ENCODE results near the gene SPOCK1. TPM values are rescaled to one million over a fixed set of nuclear protein-coding genes. Genes with fewer than 3 reads are reported as not detected.

The SPOCK1 gene
- total and polyA plus RNA-seq, 2 of the 13 experiments (the other 11 are each of a cell fraction or from before 2014, with no cell fraction given), result 0.18 to 0.29 TPM

DNA sequence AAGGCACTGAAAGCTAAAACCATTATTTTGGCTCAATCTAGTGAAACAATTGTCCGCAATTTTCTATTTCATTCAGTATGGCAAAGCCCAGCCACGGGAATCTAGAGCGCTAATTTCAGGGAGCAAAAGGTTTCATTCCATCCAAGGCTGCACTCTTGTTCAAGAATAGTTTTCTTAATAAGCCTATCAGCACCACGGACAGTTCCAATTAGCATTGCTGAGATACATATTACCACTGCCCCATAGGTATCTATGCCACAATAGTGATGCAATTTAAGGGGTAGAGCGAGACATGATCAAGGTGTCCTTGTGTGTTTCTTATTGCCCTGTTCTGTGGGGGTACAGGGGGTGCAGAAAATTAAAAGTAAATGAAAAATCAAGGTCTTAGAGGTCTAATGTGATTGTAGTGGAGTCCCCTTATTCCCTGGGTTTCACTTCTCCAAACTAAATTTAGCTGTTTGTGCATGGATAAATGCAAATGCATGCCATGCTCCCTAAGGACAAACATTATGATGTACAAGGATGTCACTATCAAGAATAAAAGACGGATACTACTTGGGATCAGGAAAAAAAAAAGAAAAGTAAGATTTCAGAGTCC, 45.5 kb downstream of the SPOCK1 start (continued):
- TF ChIP-seq, protein P1, sequence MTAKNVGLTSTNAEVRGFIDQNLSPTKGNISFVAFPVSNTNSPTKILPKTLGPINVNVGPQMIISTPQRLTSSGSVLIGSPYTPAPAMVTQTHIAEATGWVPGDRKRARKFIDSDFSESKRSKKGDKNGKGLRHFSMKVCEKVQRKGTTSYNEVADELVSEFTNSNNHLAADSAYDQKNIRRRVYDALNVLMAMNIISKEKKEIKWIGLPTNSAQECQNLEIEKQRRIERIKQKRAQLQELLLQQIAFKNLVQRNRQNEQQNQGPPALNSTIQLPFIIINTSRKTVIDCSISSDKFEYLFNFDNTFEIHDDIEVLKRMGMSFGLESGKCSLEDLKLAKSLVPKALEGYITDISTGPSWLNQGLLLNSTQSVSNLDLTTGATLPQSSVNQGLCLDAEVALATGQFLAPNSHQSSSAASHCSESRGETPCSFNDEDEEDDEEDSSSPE (CRISPR knock-in tag; IDR thresholded peaks at IDR 0.05), result no peak
- TF ChIP-seq EHMT2 (IDR thresholded peaks at IDR 0.05; ENCODE audit: borderline replicate concordance, low read depth, low read length), result peak; percentile 85
- TF ChIP-seq, protein P2, sequence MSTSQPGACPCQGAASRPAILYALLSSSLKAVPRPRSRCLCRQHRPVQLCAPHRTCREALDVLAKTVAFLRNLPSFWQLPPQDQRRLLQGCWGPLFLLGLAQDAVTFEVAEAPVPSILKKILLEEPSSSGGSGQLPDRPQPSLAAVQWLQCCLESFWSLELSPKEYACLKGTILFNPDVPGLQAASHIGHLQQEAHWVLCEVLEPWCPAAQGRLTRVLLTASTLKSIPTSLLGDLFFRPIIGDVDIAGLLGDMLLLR (CRISPR knock-in tag; IDR thresholded peaks at IDR 0.05), result no peak
- no peak for TF ChIP-seq SMAD3 (CRISPR knock-in tag; IDR thresholded peaks at IDR 0.05)
- no peak for TF ChIP-seq ZNF781 (CRISPR knock-in tag; IDR thresholded peaks at IDR 0.05; ENCODE audit: borderline replicate concordance, not compliant biosample characterization)
- no peak for TF ChIP-seq ZNF558 (CRISPR knock-in tag; IDR thresholded peaks at IDR 0.05; ENCODE audit: borderline replicate concordance)
- no peak for TF ChIP-seq SMARCC2 (IDR thresholded peaks at IDR 0.05)
- TF ChIP-seq ZNF230 (CRISPR knock-in tag; IDR thresholded peaks at IDR 0.05), result no peak
- TF ChIP-seq, protein P3, sequence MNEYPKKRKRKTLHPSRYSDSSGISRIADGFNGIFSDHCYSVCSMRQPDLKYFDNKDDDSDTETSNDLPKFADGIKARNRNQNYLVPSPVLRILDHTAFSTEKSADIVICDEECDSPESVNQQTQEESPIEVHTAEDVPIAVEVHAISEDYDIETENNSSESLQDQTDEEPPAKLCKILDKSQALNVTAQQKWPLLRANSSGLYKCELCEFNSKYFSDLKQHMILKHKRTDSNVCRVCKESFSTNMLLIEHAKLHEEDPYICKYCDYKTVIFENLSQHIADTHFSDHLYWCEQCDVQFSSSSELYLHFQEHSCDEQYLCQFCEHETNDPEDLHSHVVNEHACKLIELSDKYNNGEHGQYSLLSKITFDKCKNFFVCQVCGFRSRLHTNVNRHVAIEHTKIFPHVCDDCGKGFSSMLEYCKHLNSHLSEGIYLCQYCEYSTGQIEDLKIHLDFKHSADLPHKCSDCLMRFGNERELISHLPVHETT (CRISPR knock-in tag; conservative IDR thresholded peaks at IDR 0.05), result no peak
- TF ChIP-seq ZNF343 (CRISPR knock-in tag; IDR thresholded peaks at IDR 0.05), result no peak
- TF ChIP-seq, protein P4, sequence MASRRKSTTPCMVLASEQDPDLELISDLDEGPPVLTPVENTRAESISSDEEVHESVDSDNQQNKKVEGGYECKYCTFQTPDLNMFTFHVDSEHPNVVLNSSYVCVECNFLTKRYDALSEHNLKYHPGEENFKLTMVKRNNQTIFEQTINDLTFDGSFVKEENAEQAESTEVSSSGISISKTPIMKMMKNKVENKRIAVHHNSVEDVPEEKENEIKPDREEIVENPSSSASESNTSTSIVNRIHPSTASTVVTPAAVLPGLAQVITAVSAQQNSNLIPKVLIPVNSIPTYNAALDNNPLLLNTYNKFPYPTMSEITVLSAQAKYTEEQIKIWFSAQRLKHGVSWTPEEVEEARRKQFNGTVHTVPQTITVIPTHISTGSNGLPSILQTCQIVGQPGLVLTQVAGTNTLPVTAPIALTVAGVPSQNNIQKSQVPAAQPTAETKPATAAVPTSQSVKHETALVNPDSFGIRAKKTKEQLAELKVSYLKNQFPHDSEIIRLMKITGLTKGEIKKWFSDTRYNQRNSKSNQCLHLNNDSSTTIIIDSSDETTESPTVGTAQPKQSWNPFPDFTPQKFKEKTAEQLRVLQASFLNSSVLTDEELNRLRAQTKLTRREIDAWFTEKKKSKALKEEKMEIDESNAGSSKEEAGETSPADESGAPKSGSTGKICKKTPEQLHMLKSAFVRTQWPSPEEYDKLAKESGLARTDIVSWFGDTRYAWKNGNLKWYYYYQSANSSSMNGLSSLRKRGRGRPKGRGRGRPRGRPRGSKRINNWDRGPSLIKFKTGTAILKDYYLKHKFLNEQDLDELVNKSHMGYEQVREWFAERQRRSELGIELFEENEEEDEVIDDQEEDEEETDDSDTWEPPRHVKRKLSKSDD (CRISPR knock-in tag; IDR thresholded peaks at IDR 0.05; ENCODE audit: low read depth), result no peak
- TF ChIP-seq MXD4 (CRISPR knock-in tag; IDR thresholded peaks at IDR 0.05), result no peak
- TF ChIP-seq ZNF207 (IDR thresholded peaks at IDR 0.05; ENCODE audit: borderline replicate concordance), result no peak
- no peak for TF ChIP-seq GPN1 (CRISPR knock-in tag; IDR thresholded peaks at IDR 0.05; ENCODE audit: borderline replicate concordance)
- no peak for TF ChIP-seq PRMT3 (CRISPR knock-in tag; IDR thresholded peaks at IDR 0.05; ENCODE audit: borderline replicate concordance, low read depth)
- no peak for TF ChIP-seq ZNF598 (CRISPR knock-in tag; IDR thresholded peaks at IDR 0.05; ENCODE audit: borderline replicate concordance)
- no peak for TF ChIP-seq SMARCE1 (IDR thresholded peaks at IDR 0.05; ENCODE audit: borderline replicate concordance)
- TF ChIP-seq ZNF546 (CRISPR knock-in tag; conservative IDR thresholded peaks at IDR 0.05), result no peak
- TF ChIP-seq MIER2 (CRISPR knock-in tag; IDR thresholded peaks at IDR 0.05), result peak; percentile 94
- TF ChIP-seq ATF1 (CRISPR knock-in tag; IDR thresholded peaks at IDR 0.05), result no peak
- TF ChIP-seq MIXL1 (CRISPR knock-in tag; IDR thresholded peaks at IDR 0.05), result 0 out of 2 replicates have a peak, but pooled peaks have one; percentile 35
